Loucy (cell line): ENCODE data around the gene INTS11.

ENCODE experiments used
- CTCF ChIP-seq: fragments of 200-600 bp; sonication (generic); conservative IDR thresholded peaks from 2 replicates; pipeline ENCODE4 v1.5.1; 2014; ENCODE audit warnings: mild to moderate bottlenecking, antibody characterized with exemption, low read length
- EZH2phosphoT487 ChIP-seq: fragments of 200-600 bp; IDR thresholded peaks from 2 replicates; pipeline ENCODE4 v1.6.1; 2018; ENCODE audit warnings: antibody characterized with exemption, mild to moderate bottlenecking, moderate library complexity, borderline replicate concordance

GRCh38 chr1:1322418-1322817, 2.0 kb downstream of the INTS11 start:
- TF ChIP-seq CTCF (no peak), EZH2phosphoT487 (no peak)
